Gastrocnemius medialis (tissue), 4 donors: ENCODE data around the gene B3GNT2. TPM values are rescaled to one million over a fixed set of nuclear protein-coding genes. Genes with fewer than 3 reads are reported as not detected.

Experiments
- ATAC-seq, 2 donors: fragments of 150-250 bp; one replicate each; pipeline ENCODE4 v1.9.1; 2016
- DNase-seq, 2 donors: peaks; one replicate each; pipeline ENCODE4 v3.0.0-alpha.2; 2019
- H3K27ac ChIP-seq, 4 donors: fragments of 200-600 bp; sonication (generic); 1 replicate in 1 of 4; 2 replicates in 3 of 4; pipeline ENCODE4 v1.5.1; 2016 to 2018; ENCODE audit warnings: mild to moderate bottlenecking in 2 of 4, moderate library complexity in 1 of 4
- H3K27me3 ChIP-seq, 3 donors: fragments of 200-600 bp; sonication (generic) in 2 of 3; 1 replicate in 1 of 3; 2 replicates in 2 of 3; pipeline versions ENCODE4 v1.5.1 to v1.6.0; 2016 to 2019; ENCODE audit warnings: mild to moderate bottlenecking in 1 of 3, moderate library complexity in 1 of 3
- H3K36me3 ChIP-seq, 2 donors: fragments of 200-600 bp; sonication (generic) in 1 of 2; one replicate each; pipeline ENCODE4 v1.5.1; 2017 to 2018
- H3K4me1 ChIP-seq, 2 donors: fragments of 200-600 bp; sonication (generic) in 1 of 2; one replicate each; pipeline ENCODE4 v1.5.1; 2016 to 2017; ENCODE audit warnings: mild to moderate bottlenecking in 2 of 2
- H3K4me3 ChIP-seq, 4 donors: fragments of 200-600 bp; sonication (generic) in 3 of 4; 1 replicate in 1 of 4; 2 replicates in 3 of 4; pipeline ENCODE4 v1.5.1; 2016 to 2019; ENCODE audit warnings: mild to moderate bottlenecking in 2 of 4
- H3K9me3 ChIP-seq, 3 donors: fragments of 200-600 bp; sonication (generic) in 2 of 3; 1 replicate in 1 of 3; 2 replicates in 2 of 3; pipeline ENCODE4 v1.5.1; 2016 to 2019
- CTCF ChIP-seq, 5 experiments: fragments of 450-650 bp in 3 of 5; fragments of 200-600 bp in 2 of 5; sonication (generic) in 2 of 5; IDR thresholded peaks in 4 of 5; conservative IDR thresholded peaks in 1 of 5; 1 replicate in 4 of 5; 2 replicates in 1 of 5; pipeline ENCODE4 v1.5.1; 2016 to 2019; ENCODE audit warnings: antibody characterized with exemption in 5 of 5, mild to moderate bottlenecking in 3 of 5, moderate library complexity in 3 of 5
- POLR2A ChIP-seq, 2 donors: fragments of 450-650 bp; IDR thresholded peaks; one replicate each; pipeline ENCODE4 v1.6.1; 2017; ENCODE audit warnings: antibody characterized with exemption in 2 of 2, mild to moderate bottlenecking in 2 of 2, moderate library complexity in 2 of 2
- in situ Hi-C, 4 donors: fragments of 200-750 bp; cut with MboI; loops; one replicate each; pipeline versions ENCODE4 v1.15.0 to v1.8.0; 2017; ENCODE audit warnings: low sequenced_read_pairs in 4 of 4
- intact Hi-C: fragments of 100-400 bp; cut with DNase I; formaldehyde crosslinking; loops from one replicate; pipeline ENCODE4 v1.15.1; 2023; ENCODE audit warnings: low total_unique reads
- total RNA-seq, 4 donors: library from RNA; depleted of rRNA; stranded (reverse); fragments of >200 nt; gene quantifications; one replicate each; pipeline versions ENCODE4 v1.1.0 to v1.2.3, GENCODE V29; 2016

The B3GNT2 gene
- total RNA-seq, 4 donors from 2014 or later: 3.6 to 4.8 (median 4.0) TPM

- in situ Hi-C loops: no loop called here
Measured at GRCh38 chr2:62150597-62151305, 45.2 kb upstream of the B3GNT2 start.

GRCh38 chr2:62151306-62151638 is 44.6 kb upstream of the B3GNT2 start:
- in situ Hi-C loops: no loop called here
- DNase-seq: no peak
- intact Hi-C loops: no loop called here

More at GRCh38 chr2:62150597-62151305, 45.2 kb upstream of the B3GNT2 start:
- Histone ChIP-seq H3K36me3 (no peaks in the 10 kb centered on the region), H3K4me1 (peaks cover 4 to 11% of the 10 kb centered on the region in 2 donors), H3K27me3 (no peaks in the 10 kb centered on the region), H3K27ac (peak overlapping the region; percentile 17 to 55 (median 28)), H3K4me3 (no peak overlapping the region), H3K9me3 (no peaks in the 10 kb centered on the region)
- DNase-seq (no peak), ATAC-seq (no peak)
- TF ChIP-seq POLR2A (IDR thresholded peaks at IDR 0.05) (no peak), CTCF (IDR thresholded peaks at IDR 0.05 in 4 of 5, conservative IDR thresholded peaks at IDR 0.05 in 1 of 5) (no peak)
- intact Hi-C loops: no loop called here

GRCh38 chr2:62152000-62152399 is 43.9 kb upstream of the B3GNT2 start:
- H3K4me1 ChIP-seq: peaks cover 4 to 11% of the 10 kb centered on the region in 2 donors
- H3K9me3 ChIP-seq: no peaks in the 10 kb centered on the region
- intact Hi-C loops: no loop called here
- in situ Hi-C loops: no loop called here
- no peak overlapping the region for H3K27ac ChIP-seq
- H3K36me3 ChIP-seq: no peaks in the 10 kb centered on the region
- TF ChIP-seq CTCF (IDR thresholded peaks at IDR 0.05 in 4 of 5, conservative IDR thresholded peaks at IDR 0.05 in 1 of 5) (no peak), POLR2A (IDR thresholded peaks at IDR 0.05) (no peak)
- DNase-seq (no peak), ATAC-seq (no peak)
- no peaks in the 10 kb centered on the region for H3K27me3 ChIP-seq
- no peak overlapping the region for H3K4me3 ChIP-seq

More at GRCh38 chr2:62151306-62151638, 44.6 kb upstream of the B3GNT2 start:
- H3K4me1 ChIP-seq: peaks cover 4 to 11% of the 10 kb centered on the region in 2 donors
- H3K27ac ChIP-seq: peak overlapping the region; percentile 17 to 55 (median 28)
- no peaks in the 10 kb centered on the region for H3K9me3 ChIP-seq
- no peak for TF ChIP-seq CTCF (IDR thresholded peaks at IDR 0.05 in 4 of 5, conservative IDR thresholded peaks at IDR 0.05 in 1 of 5)
- TF ChIP-seq POLR2A (IDR thresholded peaks at IDR 0.05): no peak
- no peak overlapping the region for H3K4me3 ChIP-seq
- H3K36me3 ChIP-seq: no peaks in the 10 kb centered on the region
- no peak for ATAC-seq
- no peaks in the 10 kb centered on the region for H3K27me3 ChIP-seq

GRCh38 chr2:62156861-62157496 is 38.9 kb upstream of the B3GNT2 start:
- H3K27ac ChIP-seq: no peak overlapping the region
- H3K27me3 ChIP-seq: no peaks in the 10 kb centered on the region
- intact Hi-C loops (loop anchor here (1.0 kb wide), 1 partner anchor 31 kb away; no protein-coding TSS in a partner anchor), in situ Hi-C loops (no loop called here)
- DNase-seq (no peak), ATAC-seq (no peak)
- H3K4me3 ChIP-seq: no peak overlapping the region
- H3K9me3 ChIP-seq: no peaks in the 10 kb centered on the region
- TF ChIP-seq POLR2A (IDR thresholded peaks at IDR 0.05) (no peak), CTCF (IDR thresholded peaks at IDR 0.05 in 4 of 5, conservative IDR thresholded peaks at IDR 0.05 in 1 of 5) (no peak)
- peaks cover 4 to 6% of the 10 kb centered on the region in 2 donors for H3K4me1 ChIP-seq
- H3K36me3 ChIP-seq: no peaks in the 10 kb centered on the region
